GM19099 (cell line): ENCODE results near the gene SPG7.

Experiments
- POLR2A ChIP-seq: IDR thresholded peaks from 3 replicates; pipeline ENCODE4 v1.6.1; 2011; ENCODE audit warnings: low read depth; ENCODE audit not compliant: insufficient read length; ENCODE audit errors: extremely low read depth

SPG7 gene

GRCh38 chr16:89599902-89600301 is 91.7 kb downstream of the SPG7 start:
- no peak for TF ChIP-seq POLR2A

DNA sequence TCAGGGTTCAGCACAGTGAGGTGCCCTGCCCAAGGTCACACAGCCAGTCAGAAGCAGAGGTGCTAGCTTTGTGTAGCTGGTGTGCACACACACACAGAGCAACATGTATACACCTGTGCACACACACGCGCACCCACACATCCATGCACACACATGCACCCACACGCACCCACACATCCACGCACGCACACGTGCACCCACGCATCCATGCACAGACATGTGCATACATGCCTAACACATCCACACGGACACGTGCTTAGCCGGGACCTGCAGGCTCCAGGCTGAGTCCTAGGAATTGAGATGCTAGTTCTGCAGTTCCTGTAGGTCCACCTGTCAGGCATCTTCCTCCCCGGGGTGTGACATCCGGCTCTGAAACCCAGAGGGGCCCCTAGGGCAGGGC is 92.2 kb downstream of the SPG7 start:
- no peak for TF ChIP-seq POLR2A

DNA sequence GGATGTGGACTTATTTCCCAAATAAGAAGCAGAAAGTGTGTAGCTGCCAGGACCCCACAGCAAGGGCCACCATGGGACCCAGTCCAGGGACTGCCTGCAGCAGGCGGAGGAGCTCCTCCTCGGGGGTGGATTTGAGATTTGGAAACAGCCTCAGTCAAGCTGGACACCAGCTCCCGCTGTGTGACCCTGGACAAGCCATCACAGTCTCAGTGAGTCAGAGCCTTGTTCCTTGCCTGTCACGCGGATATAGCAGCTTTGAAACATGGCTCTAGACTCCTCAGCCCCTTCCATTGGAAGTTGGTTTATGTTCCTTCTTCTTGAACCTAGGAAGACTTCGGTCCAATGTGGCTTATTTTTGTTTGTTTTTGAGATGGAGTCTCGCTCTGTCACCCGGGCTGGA is 92.8 kb downstream of the SPG7 start:
- no peak for TF ChIP-seq POLR2A

DNA sequence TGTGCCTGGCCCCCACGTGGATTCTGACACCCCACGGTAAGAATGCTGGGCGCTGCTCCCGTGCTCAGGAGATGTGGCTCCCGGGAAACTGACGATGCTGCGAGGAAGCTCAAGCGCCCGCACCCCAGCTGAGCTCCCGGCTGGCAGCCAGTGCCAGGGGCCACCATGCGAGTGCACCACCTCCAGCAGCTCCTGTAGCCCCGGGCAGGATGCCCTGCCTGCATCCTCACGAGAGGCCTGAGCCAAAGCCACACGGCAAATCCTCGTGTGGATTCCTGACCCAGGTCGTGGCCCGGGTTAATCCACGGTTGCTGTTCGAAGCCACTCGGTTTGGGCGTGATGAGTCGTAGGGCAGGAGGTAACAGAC is 93.7 kb downstream of the SPG7 start:
- no peak for TF ChIP-seq POLR2A

- TF ChIP-seq POLR2A, result no peak
Measured at GRCh38 chr16:89602273-89602951, 94.2 kb downstream of the SPG7 start.

- no peak for TF ChIP-seq POLR2A
Measured at GRCh38 chr16:89602952-89603590, 94.9 kb downstream of the SPG7 start.

- TF ChIP-seq POLR2A, result no peak
Measured at GRCh38 chr16:89604764-89605163, 96.6 kb downstream of the SPG7 start.

GRCh38 chr16:89605186-89605970 is 97.2 kb downstream of the SPG7 start:
- TF ChIP-seq POLR2A, result no peak

DNA sequence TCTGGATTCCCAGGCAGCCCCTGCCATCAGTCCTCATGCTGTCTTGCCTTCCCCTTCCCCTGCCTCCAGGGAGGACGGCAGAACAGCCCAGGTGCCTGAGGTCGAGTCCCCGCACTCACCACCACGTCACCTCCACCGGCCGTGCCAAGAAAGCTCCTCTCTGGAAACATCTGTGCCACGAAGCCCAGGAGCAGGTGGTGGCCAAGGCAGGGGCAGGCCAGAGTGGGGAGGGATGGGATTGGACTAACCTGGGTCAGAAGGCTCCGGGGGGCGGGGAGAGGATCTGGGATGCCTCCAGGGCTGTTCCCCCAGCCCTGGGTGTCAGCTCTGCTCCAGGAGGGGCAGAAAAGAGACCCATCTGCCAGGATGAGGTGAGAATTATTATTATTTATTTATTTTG is 97.8 kb downstream of the SPG7 start:
- TF ChIP-seq POLR2A, result no peak
